C4-2B (cell line): ENCODE measurements around the gene MRPS10.

ENCODE experiments used
- CTCF ChIP-seq: fragments of 450-650 bp; conservative IDR thresholded peaks from 2 replicates; pipeline ENCODE4 v1.5.1; 2017; ENCODE audit warnings: mild to moderate bottlenecking
- ZFX ChIP-seq: fragments of 450-650 bp; IDR thresholded peaks from 2 replicates; pipeline ENCODE4 v1.6.1; 2017

GRCh38 chr6:42257614-42258013, 40.0 kb upstream of the MRPS10 start:
- TF ChIP-seq CTCF (no peak), ZFX (no peak)
